NT2/D1 (cell line): ENCODE data around the gene LRP1-AS.

Experiments used
- DNase-seq: peaks from one replicate; pipeline ENCODE4 v3.0.0-alpha.2; 2011; ENCODE audit warnings: low read depth, low spot score
- H3K27me3 ChIP-seq: 2 replicates; pipeline ENCODE4 v1.6.0; 2011; ENCODE audit warnings: mild to moderate bottlenecking; ENCODE audit not compliant: insufficient read length, insufficient read depth
- H3K36me3 ChIP-seq: 2 replicates; pipeline ENCODE4 v1.6.1; 2011; ENCODE audit warnings: mild to moderate bottlenecking, low read length, mixed read lengths; ENCODE audit not compliant: insufficient read depth, insufficient read length
- H3K4me1 ChIP-seq: 2 replicates; pipeline ENCODE4 v1.5.1; 2011; ENCODE audit not compliant: insufficient read depth, insufficient read length
- H3K4me3 ChIP-seq: 2 replicates; pipeline ENCODE4 v1.5.1; 2011; ENCODE audit warnings: low read depth; ENCODE audit not compliant: insufficient read length
- H3K9ac ChIP-seq: 2 replicates; pipeline ENCODE4 v1.6.0; 2011; ENCODE audit warnings: low read depth; ENCODE audit not compliant: insufficient read length
- H3K9me3 ChIP-seq: 2 replicates; pipeline ENCODE4 v1.5.1; 2011; ENCODE audit warnings: mild to moderate bottlenecking, low read length; ENCODE audit not compliant: insufficient read depth
- SUZ12 ChIP-seq: IDR thresholded peaks from 2 replicates; pipeline ENCODE4 v1.6.1; 2011; ENCODE audit not compliant: insufficient read length, insufficient read depth; ENCODE audit errors: extremely low read depth
- YY1 ChIP-seq: IDR thresholded peaks from 2 replicates; pipeline ENCODE4 v1.6.1; 2011; ENCODE audit not compliant: insufficient read length, insufficient read depth
- ZNF274 ChIP-seq: IDR thresholded peaks from 2 replicates; pipeline ENCODE4 v1.6.1; 2011; ENCODE audit warnings: mild to moderate bottlenecking, low read depth, low read length

The LRP1-AS gene

DNA sequence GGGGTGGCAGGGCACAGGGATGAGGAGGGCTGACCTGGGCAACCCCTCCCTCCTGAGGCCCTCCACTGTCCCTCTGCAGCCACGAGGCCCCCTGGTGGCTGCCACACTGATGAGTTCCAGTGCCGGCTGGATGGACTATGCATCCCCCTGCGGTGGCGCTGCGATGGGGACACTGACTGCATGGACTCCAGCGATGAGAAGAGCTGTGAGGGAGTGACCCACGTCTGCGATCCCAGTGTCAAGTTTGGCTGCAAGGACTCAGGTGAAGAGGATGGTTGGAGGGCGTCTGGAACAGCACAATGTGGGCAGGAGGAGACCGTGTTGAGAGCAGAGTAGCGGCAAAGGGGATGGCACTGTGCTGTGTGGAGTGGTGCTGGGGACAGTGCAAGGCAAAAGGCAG lies 25.7 kb upstream of the LRP1-AS start:
- Histone ChIP-seq H3K27me3 (no peaks in the 10 kb centered on the region), H3K4me3 (no peak overlapping the region), H3K9me3 (no peaks in the 10 kb centered on the region), H3K4me1 (peaks cover 15% of the 10 kb centered on the region), H3K36me3 (peaks cover 94% of the 10 kb centered on the region), H3K9ac (no peak overlapping the region)
- DNase-seq = peak; percentile 33
- TF ChIP-seq ZNF274 (no peak), SUZ12 (no peak), YY1 (no peak)

DNA sequence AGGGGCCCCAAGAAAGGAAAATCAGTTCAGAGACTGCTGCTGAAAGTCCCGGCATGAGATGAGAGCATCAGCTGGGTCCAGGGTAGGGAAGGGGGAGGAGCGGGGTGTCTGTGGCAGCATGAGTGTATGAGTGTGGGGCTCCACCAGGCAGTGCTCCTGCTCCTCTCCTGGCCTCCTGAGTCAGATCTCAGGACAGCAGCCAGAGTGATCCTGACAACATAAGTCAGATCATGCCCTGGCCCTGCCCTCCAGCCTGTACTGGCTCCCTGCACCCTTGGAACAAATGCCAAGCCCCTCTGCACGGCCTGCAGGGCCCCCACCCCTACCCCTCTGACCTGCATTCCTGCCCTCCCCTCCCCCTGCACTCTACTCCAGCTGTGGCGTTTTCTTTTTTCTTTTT lies 24.2 kb upstream of the LRP1-AS start:
- DNase-seq = no peak
- TF ChIP-seq ZNF274 (no peak), SUZ12 (no peak), YY1 (no peak)
- H3K4me3 ChIP-seq = no peak overlapping the region
- no peaks in the 10 kb centered on the region for H3K9me3 ChIP-seq
- peaks cover 15% of the 10 kb centered on the region for H3K4me1 ChIP-seq
- peaks cover 93% of the 10 kb centered on the region for H3K36me3 ChIP-seq
- H3K27me3 ChIP-seq = no peaks in the 10 kb centered on the region
- peak overlapping the region; percentile 1 for H3K9ac ChIP-seq

DNA sequence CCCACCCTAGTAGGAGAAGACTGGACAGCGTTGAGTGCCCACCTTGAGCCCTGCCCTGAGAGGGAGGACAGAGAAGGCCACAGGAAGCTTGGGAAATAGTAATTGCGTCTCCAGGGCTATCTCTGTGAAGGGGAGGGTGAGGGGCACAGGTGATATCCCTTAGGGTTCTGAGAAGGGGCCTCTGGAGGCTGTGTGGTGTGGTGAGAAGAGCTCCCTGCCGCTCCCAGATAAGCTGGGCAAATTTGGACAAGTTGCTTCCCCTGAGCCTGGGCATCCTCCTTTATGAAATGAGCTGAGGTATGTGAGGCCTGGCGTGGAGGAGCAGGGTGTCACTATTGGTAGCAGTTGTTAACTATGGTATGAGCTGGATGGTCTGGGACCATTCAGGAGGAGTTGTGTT lies 23.5 kb upstream of the LRP1-AS start:
- no peak for DNase-seq
- peaks cover 15% of the 10 kb centered on the region for H3K4me1 ChIP-seq
- no peak overlapping the region for H3K9ac ChIP-seq
- TF ChIP-seq YY1 = no peak
- TF ChIP-seq SUZ12 = no peak
- TF ChIP-seq ZNF274 = no peak
- no peaks in the 10 kb centered on the region for H3K9me3 ChIP-seq
- H3K27me3 ChIP-seq = no peaks in the 10 kb centered on the region
- H3K36me3 ChIP-seq = peaks cover 93% of the 10 kb centered on the region
- H3K4me3 ChIP-seq = no peak overlapping the region

- Histone ChIP-seq H3K27me3 (no peaks in the 10 kb centered on the region), H3K36me3 (peaks cover 93% of the 10 kb centered on the region), H3K4me3 (no peak overlapping the region), H3K9me3 (no peaks in the 10 kb centered on the region), H3K9ac (no peak overlapping the region), H3K4me1 (peaks cover 13% of the 10 kb centered on the region)
- no peak for TF ChIP-seq ZNF274
- TF ChIP-seq SUZ12 = no peak
- TF ChIP-seq YY1 = no peak
- no peak for DNase-seq
These were observed 23.0 kb upstream of the LRP1-AS start for GRCh38 chr12:57170408-57170807.

GRCh38 chr12:57169969-57170368 lies 22.6 kb upstream of the LRP1-AS start:
- TF ChIP-seq SUZ12 = no peak
- no peak for TF ChIP-seq YY1
- no peak for TF ChIP-seq ZNF274
- Histone ChIP-seq H3K27me3 (no peaks in the 10 kb centered on the region), H3K4me3 (no peak overlapping the region), H3K36me3 (peaks cover 93% of the 10 kb centered on the region), H3K9ac (no peak overlapping the region), H3K4me1 (peaks cover 12% of the 10 kb centered on the region), H3K9me3 (no peaks in the 10 kb centered on the region)
- no peak for DNase-seq

GRCh38 chr12:57169046-57169795 lies 21.8 kb upstream of the LRP1-AS start:
- H3K4me3 ChIP-seq = no peak overlapping the region
- no peaks in the 10 kb centered on the region for H3K27me3 ChIP-seq
- peaks cover 94% of the 10 kb centered on the region for H3K36me3 ChIP-seq
- no peak for DNase-seq
- no peak overlapping the region for H3K9ac ChIP-seq
- no peaks in the 10 kb centered on the region for H3K9me3 ChIP-seq
- peaks cover 12% of the 10 kb centered on the region for H3K4me1 ChIP-seq
- TF ChIP-seq SUZ12 (no peak), ZNF274 (no peak), YY1 (no peak)

DNA sequence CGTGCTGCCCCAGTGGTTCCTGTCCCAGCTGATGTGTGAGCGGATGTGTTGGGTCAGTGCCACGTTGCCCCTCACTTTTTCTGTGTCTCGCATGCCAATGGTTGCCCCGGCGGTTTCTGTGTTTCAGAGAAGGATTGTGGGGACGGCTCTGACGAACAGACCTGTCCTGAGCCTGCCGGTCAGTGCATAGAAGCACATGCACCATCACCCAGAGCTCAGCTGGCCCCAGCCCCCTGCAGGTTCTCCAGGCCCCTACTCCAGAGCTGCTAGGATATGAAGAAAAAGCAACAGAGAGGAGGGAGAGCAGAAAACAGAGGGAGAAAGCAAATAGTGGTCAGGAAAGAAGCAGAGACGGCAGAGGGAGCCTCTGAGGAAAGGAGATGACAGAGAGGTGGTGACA lies 20.6 kb upstream of the LRP1-AS start:
- H3K4me1 ChIP-seq = peaks cover 9% of the 10 kb centered on the region
- TF ChIP-seq SUZ12 = no peak
- no peaks in the 10 kb centered on the region for H3K9me3 ChIP-seq
- no peaks in the 10 kb centered on the region for H3K27me3 ChIP-seq
- peaks cover 87% of the 10 kb centered on the region for H3K36me3 ChIP-seq
- H3K4me3 ChIP-seq = no peak overlapping the region
- no peak for DNase-seq
- no peak overlapping the region for H3K9ac ChIP-seq
